Colonic mucosa (tissue), 4 donors: Measurements from ENCODE around the gene HIPK2. TPM values are rescaled to one million over a fixed set of nuclear protein-coding genes. Genes with fewer than 3 reads are reported as not detected.

Experiments
- DNase-seq: peaks from one replicate; pipeline ENCODE4 v3.0.0-alpha.2; 2020
- H3K27ac ChIP-seq: fragments of 200-600 bp; one replicate; pipeline ENCODE4 v1.8.0; 2021
- H3K27me3 ChIP-seq: fragments of 200-600 bp; one replicate; pipeline ENCODE4 v1.8.0; 2021
- H3K36me3 ChIP-seq: fragments of 200-600 bp; one replicate; pipeline ENCODE4 v1.8.0; 2021
- H3K4me1 ChIP-seq: fragments of 200-600 bp; one replicate; pipeline ENCODE4 v1.8.0; 2021; ENCODE audit warnings: mild to moderate bottlenecking
- H3K4me3 ChIP-seq: fragments of 200-600 bp; one replicate; pipeline ENCODE4 v1.8.0; 2021
- H3K9ac ChIP-seq, 2 donors: one replicate each; pipeline ENCODE4 v1.7.0; 2013; ENCODE audit warnings: control low read depth in 2 of 2, low read depth in 2 of 2, low read length in 2 of 2
- H3K9me3 ChIP-seq: fragments of 200-600 bp; one replicate; pipeline ENCODE4 v1.8.0; 2021
- CTCF ChIP-seq: fragments of 200-600 bp; IDR thresholded peaks from one replicate; pipeline ENCODE4 v1.8.0; 2022; ENCODE audit warnings: antibody characterized with exemption, mild to moderate bottlenecking
- intact Hi-C: fragments of 100-400 bp; cut with DNase I; formaldehyde crosslinking; loops from one replicate; pipeline ENCODE4 v1.14.1; 2022
- total RNA-seq, 2 donors: library from RNA; stranded (reverse); fragmentation: NEBNext Ultra II Directional in 1 of 2; extraction: Animal tissue kit (Norgen Biotek cat#: 25700) in 1 of 2; gene quantifications; one replicate each; pipeline ENCODE4 v1.2.1, GENCODE V29; 2021
- donor health status: healthy.
- donor health status: DM: no; HTN: no; CAD: no.
- donor health status: DM: no; HTN: no; CAD: no.

HIPK2 gene
- total RNA-seq, 2 donors from 2014 or later = 25.3 to 28.4 TPM

GRCh38 chr7:139568813-139569490 lies 208.8 kb downstream of the HIPK2 start:
- Histone ChIP-seq H3K4me3 (no peak overlapping the region), H3K27ac (no peak overlapping the region), H3K9ac (no peak overlapping the region), H3K9me3 (no peaks in the 10 kb centered on the region), H3K27me3 (no peaks in the 10 kb centered on the region), H3K36me3 (no peaks in the 10 kb centered on the region), H3K4me1 (no peaks in the 10 kb centered on the region)
- intact Hi-C loops = no loop called here
- no peak for DNase-seq
- TF ChIP-seq CTCF = no peak

- no peak for TF ChIP-seq CTCF
- intact Hi-C loops = no loop called here
- no peaks in the 10 kb centered on the region for H3K9me3 ChIP-seq
- no peak for DNase-seq
- H3K36me3 ChIP-seq = no peaks in the 10 kb centered on the region
- no peak overlapping the region for H3K4me3 ChIP-seq
- H3K9ac ChIP-seq = no peak overlapping the region
- H3K27ac ChIP-seq = no peak overlapping the region
- no peaks in the 10 kb centered on the region for H3K27me3 ChIP-seq
- H3K4me1 ChIP-seq = no peaks in the 10 kb centered on the region
Observed at GRCh38 chr7:139568346-139568675, 209.5 kb downstream of the HIPK2 start.

- no peak for TF ChIP-seq CTCF
- Histone ChIP-seq H3K27me3 (no peaks in the 10 kb centered on the region), H3K36me3 (no peaks in the 10 kb centered on the region), H3K9me3 (no peaks in the 10 kb centered on the region), H3K4me3 (no peak overlapping the region), H3K27ac (no peak overlapping the region), H3K4me1 (no peaks in the 10 kb centered on the region), H3K9ac (no peak overlapping the region)
- intact Hi-C loops = no loop called here
- no peak for DNase-seq
Observed at GRCh38 chr7:139567647-139568345, 210.0 kb downstream of the HIPK2 start.

GRCh38 chr7:139566736-139567646 lies 210.8 kb downstream of the HIPK2 start:
- H3K27ac ChIP-seq = no peak overlapping the region
- no peaks in the 10 kb centered on the region for H3K36me3 ChIP-seq
- DNase-seq = no peak
- H3K4me1 ChIP-seq = no peaks in the 10 kb centered on the region
- H3K9me3 ChIP-seq = no peaks in the 10 kb centered on the region
- H3K4me3 ChIP-seq = no peak overlapping the region
- intact Hi-C loops = no loop called here
- TF ChIP-seq CTCF = no peak
- H3K27me3 ChIP-seq = no peaks in the 10 kb centered on the region
- no peak overlapping the region for H3K9ac ChIP-seq

GRCh38 chr7:139566075-139566474 lies 211.7 kb downstream of the HIPK2 start:
- Histone ChIP-seq H3K27me3 (no peaks in the 10 kb centered on the region), H3K36me3 (no peaks in the 10 kb centered on the region), H3K4me1 (no peaks in the 10 kb centered on the region), H3K9me3 (no peaks in the 10 kb centered on the region), H3K27ac (no peak overlapping the region), H3K9ac (no peak overlapping the region), H3K4me3 (no peak overlapping the region)
- TF ChIP-seq CTCF = no peak
- DNase-seq = no peak
- intact Hi-C loops = no loop called here
